Epithelial cell of esophagus (primary cell): ENCODE measurements around the gene CPT1C.
A peak's percentile ranks its signal among the peaks of the same experiment; 100 is the strongest.
"Not testable (repeated sequence)": the region's sequence is repeated elsewhere in the genome, so short reads cannot be mapped to it uniquely, and the experiment has no call there.

Experiments used
- DNase-seq: peaks from one replicate; pipeline ENCODE4 v3.0.0; 2010; ENCODE audit warnings: low read depth
- H3K4me3 ChIP-seq: 2 replicates; pipeline ENCODE4 v1.5.1; 2011; ENCODE audit warnings: mild to moderate bottlenecking, low read length, control low read depth
- TF ChIP-seq, protein P1 (sequence below): IDR thresholded peaks from 2 replicates; pipeline ENCODE4 v1.5.1; 2011; ENCODE audit warnings: low read depth, mild to moderate bottlenecking, low read length, control low read depth, inconsistent platforms; ENCODE audit not compliant: insufficient read depth; ENCODE audit errors: missing control alignments

Gene CPT1C

DNA sequence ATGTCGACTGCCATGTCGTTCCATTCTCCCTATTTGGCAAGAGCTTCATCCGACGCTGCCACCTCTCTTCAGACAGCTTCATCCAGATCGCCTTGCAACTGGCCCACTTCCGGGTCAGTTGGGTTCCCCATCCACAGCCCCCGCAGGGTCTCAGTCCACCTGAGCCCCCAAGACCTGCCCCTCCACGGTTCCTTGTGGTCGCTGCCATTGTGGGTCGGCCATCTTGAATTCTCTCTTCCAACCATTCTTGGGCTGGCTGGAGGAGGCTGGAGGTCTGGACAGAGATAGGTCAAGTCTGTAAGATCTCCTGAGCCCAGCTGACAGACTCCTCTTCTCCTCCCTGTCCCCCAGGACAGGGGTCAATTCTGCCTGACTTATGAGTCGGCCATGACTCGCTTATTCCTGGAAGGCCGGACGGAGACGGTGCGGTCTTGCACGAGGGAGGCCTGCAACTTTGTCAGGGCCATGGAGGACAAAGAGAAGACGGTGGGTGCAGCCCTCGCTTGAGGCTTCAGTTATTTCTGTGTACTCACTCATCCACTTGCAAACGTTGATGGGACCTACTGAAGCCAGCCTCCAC is 19.5 kb downstream of the CPT1C start:
- TF ChIP-seq, protein P1, sequence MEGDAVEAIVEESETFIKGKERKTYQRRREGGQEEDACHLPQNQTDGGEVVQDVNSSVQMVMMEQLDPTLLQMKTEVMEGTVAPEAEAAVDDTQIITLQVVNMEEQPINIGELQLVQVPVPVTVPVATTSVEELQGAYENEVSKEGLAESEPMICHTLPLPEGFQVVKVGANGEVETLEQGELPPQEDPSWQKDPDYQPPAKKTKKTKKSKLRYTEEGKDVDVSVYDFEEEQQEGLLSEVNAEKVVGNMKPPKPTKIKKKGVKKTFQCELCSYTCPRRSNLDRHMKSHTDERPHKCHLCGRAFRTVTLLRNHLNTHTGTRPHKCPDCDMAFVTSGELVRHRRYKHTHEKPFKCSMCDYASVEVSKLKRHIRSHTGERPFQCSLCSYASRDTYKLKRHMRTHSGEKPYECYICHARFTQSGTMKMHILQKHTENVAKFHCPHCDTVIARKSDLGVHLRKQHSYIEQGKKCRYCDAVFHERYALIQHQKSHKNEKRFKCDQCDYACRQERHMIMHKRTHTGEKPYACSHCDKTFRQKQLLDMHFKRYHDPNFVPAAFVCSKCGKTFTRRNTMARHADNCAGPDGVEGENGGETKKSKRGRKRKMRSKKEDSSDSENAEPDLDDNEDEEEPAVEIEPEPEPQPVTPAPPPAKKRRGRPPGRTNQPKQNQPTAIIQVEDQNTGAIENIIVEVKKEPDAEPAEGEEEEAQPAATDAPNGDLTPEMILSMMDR, result no peak
- no peak for DNase-seq
- H3K4me3 ChIP-seq, result no peak overlapping the region

DNA sequence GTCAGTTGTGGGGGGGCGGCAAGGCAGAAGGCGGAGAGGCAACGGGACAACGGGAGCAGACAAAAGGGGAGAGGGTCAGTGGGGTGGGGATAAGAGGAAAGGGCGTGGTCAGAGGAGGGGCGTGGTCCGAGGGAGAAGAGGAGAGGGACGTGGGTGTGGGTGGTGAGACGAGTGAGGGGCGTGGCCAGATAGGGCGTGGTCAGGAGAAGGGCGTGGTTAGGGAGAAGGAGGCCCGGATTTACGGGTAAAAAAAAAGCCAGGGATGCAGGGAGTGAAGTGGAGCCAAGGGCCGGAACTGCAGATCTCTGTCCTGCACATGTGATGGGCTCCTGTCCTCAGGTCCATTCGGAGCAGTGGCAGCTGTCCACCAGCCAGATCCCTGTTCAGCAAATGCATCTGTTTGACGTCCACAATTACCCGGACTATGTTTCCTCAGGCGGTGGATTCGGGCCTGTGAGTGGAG is 21.5 kb downstream of the CPT1C start:
- no peak overlapping the region for H3K4me3 ChIP-seq
- TF ChIP-seq, protein P1, result no peak
- peak; percentile 17 for DNase-seq

DNA sequence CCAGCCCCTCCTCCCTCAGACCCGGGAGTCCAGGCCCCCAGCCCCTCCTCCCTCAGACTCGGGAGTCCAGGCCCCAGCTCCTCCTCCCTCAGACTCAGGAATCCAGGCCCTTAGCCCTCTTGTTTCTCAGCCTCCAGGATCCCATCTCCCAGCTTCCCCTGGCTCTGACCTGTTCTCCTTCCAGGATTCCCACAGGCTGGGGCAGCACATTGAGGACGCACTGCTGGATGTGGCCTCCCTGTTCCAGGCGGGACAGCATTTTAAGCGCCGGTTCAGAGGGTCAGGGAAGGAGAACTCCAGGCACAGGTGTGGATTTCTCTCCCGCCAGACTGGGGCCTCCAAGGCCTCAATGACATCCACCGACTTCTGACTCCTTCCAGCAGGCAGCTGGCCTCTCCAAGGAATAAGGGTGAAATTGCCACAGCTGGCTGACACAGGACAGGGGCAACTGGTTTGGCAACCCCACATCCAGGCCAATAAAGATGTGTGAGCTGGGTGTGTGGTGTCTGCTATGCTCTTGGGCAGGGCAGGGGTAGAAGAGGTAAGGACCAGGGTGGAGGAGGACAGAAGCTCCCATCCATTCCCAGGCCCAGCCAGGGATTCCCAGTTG is 22.4 kb downstream of the CPT1C start:
- DNase-seq, result peak; percentile 67
- H3K4me3 ChIP-seq, result no peak overlapping the region
- TF ChIP-seq, protein P1, result no peak

DNA sequence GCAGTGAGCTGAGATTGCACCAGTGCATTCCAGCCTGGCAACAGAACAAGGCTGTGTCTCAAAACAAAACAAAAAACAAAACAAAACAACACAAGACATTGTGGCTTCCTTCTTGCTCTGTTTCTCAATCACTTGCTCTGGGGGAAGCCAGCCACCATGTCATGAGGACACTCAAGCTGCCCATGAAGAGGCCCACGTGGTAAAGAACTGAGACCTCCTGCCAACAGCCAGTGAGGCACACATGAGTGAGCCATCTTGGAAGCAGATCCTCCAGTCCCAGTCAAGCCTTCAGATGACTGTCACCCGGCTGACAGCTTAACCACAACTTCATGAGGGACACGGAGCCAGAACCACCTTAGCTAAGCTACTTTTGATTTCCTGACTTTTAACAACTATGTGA is 25.2 kb downstream of the CPT1C start:
- TF ChIP-seq, protein P1, result no peak
- no peak for DNase-seq
- H3K4me3 ChIP-seq, result no peak overlapping the region

DNA sequence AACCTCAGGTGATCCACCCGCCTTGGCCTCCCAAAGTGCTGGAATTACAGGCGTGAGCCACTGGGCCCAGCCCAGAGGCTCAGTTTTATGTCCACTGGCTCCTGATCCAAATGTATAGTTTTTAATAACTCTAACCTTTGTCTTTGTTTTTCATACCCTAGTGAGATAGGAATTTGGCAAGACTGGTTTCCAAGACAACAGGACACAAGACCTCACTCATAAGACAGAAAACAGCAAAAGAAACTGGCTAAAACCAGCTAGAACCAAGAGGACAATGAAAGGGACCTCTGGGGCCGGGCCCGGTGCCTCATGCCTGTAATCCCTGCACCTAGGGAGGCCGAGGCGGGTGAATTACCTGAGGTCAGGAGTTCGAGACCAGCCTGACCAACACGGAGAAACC is 27.6 kb downstream of the CPT1C start:
- TF ChIP-seq, protein P1, result no peak
- no peak overlapping the region for H3K4me3 ChIP-seq
- no peak for DNase-seq

DNA sequence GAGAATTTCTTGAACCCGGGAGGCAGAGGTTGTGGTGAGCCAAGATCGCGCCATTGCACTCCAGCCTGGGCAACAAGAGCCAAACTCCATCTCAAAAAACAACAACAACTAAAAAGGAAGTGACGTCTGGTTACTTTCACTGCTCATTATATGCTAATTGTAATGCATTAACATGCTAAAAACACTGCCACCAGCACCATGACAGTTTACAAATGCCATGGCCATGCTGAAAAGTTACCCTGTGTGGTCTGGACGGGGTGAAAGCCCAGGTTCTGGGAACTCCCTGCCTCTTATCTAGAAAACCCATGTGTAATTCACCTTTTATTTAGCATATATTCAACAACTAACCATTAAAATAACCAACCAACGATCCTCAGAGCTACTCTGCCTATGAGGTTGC is 28.1 kb downstream of the CPT1C start:
- TF ChIP-seq, protein P1, result no peak
- H3K4me3 ChIP-seq, result no peak overlapping the region

DNA sequence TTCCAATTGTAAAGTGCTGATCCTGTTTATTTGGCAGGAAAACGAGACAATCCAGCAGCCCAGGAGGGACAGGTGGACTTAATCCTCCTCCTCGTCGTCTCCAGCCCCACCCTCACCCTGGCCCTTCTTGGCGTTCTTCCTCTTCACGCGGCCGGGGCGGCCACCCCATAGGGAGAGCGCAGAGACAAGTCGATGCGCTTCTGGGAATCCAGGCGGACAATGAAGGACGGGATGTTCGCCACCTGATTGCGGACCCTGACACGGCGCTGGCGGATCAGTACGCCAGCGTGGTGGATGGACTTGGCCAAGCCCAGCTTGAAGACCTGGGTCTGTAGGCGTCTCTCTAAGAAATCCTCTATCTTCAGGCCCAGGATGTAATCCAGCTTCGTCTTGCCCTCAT is 28.5 kb downstream of the CPT1C start:
- not testable (repeated sequence) for DNase-seq, H3K4me3 ChIP-seq

More for the DNA sequence above, 28.1 kb downstream of the CPT1C start:
- DNase-seq, result no peak
